HS-5 (cell line): ENCODE data around the gene BAHCC1.
"Not testable (repeated sequence)": the region's sequence is repeated elsewhere in the genome, so short reads cannot be mapped to it uniquely, and the experiment has no call there.

Experiments used
- DNase-seq: peaks from one replicate; pipeline ENCODE4 v3.0.0-alpha.2; 2012; ENCODE audit warnings: low read depth

BAHCC1 gene

DNA sequence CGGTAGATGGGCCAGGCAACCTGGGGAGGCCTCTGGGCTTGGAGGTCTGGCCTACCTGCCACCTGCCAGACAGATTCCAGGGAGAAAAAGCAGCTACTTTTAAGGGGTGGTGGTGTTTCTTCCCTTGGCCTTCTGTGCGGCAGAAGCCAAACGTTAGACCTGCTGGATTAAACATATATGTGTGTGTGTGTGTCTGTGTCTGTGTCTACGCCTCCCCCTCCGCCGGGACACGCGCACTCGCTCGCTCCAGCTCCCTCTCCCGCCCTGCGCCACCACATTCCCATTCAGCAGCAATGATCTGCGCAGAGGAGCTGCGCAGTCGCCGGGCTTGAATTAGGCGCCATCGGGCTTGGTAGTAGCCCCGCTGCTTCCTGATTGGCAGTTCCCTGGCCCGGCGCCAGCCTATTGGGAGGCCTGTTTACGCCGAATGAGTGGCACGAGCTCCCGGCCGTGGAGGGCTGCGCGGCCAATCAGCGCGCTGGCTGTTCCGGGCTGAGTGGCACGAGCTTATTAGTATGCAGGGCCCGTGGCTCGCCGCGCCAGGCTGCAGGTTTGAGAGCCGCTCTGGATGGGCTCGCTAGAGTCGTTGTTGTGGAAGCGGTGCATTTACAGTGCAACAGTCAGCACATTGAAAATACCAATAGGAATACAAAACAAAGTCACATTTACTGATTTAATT lies at the start of gene BAHCC1:
BAHCC1 (plus strand) TSS at position 537 of the 679 bp plus-strand sequence. CDS start 4,283 bp downstream, outside the sequence.
- peak; percentile 98 for DNase-seq

DNA sequence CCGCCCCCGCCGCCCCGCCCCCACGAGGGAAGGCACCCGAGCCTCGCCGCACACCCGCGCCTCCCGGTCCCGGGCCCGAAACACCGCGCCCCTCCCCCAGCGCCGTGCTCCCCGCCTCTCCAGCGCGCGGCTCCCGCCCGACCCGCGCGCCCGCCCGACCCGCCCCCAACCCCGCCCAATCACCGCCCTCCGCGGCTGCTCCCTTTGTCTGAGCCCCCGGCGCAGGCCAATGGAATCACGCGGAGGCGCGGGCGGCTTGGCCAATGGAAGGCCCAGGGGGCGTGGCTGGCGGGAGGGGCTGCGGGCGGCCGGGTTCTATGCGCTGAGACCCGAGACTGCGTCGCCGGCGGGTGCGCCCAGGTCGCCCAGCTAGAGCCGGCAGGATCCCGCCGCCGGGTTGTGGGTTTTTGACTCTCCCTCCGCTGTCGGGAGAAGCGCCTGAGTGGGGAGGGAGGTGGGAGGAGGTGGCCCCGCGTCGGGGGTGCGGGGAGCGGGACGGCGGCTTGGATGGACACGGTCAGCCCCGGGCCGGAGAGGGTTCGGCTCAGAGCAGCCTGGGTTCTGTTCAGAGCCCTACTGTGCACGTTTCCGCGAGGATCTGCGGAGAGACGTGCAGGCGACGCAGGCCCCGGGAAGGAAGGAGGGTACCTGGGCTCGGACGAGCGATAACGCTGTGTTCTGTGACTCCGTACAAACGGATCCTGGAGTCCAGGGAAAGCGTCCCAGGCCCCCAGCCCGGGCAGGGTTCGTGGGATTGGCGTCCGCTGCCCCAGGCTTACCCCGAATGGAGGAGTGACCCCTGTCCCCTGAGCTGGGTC lies 49.0 kb upstream of the BAHCC1 start:
- peak; percentile 68 for DNase-seq

DNA sequence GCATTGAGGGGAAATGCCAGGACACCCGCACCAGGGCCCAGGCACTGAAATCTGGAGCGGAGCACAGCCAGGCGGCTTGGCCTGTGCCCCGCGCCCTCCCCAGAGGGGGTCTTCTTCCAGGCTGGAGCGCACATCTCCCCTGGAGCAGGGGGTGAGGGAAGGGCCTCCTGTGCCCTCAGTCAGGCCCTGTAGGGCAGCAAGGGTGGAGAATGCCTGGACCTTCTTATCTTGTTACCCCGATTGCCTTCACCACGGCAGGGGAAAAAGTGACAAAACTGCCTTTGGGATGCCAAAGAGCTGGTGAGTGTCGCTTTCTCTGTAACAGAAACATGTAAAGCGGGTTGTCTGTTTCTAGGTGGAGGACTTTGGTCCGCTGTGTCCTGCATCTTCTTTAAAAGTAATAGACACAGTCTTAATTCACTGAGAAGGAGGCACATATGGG lies 48.3 kb upstream of the BAHCC1 start:
- no peak for DNase-seq

DNA sequence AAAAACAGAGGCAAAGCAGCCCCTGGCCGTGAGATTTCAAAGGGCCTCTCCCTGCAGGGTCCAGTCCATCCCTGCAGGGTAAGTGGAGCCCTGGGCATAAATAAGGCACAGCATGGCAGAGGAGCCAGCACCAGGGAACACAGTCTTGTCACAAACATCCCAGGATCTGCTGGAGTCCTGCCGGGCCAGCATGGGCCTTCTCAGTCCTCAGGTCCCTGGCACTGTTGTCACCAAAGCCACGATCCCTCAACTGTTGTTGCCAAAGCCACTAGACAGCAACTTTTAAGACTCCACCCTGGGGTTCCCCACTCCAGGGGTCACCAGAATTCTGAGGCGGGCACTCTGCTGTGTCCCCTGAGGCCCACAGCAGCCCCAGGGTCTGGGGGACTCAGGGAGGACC lies 47.8 kb upstream of the BAHCC1 start:
- DNase-seq, result no peak

DNA sequence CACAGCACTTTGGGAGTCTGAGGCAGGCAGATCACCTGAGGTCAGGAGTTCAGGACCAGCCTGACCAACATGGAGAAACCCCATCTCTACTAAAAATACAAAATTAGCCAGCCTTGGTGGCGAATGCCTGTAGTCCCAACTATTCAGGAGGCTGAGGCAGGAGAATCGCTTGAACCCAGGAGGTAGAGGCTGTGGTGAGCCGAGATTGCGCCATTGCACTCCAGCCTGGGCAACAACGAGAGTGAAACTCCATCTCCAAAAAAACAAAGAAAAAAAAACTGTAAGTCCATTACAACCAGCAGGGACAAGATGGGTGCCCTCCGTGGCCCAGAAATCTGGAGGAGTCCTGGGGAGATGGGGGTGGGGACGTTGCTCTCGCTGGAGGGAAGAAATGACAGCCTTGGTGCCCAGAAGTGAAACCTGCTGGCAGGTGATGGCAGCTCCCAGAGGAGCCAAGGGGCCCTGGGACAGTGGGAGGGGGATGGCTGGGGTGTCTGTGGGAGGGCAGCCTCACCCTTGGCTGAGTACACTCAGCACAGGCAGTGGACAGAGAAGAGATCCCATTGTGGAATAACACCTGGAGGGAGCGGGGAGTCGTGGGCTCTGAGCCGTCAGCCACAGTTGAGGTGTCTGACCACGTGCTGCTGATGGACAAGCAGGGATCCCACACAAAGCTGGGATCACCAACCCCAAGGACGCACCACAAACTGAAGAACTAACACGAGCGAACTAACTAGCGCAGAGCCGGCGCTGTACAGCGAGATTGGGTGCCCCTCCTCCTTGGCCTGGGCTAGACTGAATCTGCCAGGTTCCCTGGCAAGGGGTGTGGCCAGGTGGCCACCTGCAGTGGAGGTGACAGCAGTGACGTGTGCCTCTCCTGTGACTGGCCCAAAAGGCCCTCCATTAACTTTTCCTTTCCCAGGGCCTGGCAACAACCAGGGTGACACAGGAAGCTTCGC lies 46.9 kb upstream of the BAHCC1 start:
- DNase-seq, result no peak

DNA sequence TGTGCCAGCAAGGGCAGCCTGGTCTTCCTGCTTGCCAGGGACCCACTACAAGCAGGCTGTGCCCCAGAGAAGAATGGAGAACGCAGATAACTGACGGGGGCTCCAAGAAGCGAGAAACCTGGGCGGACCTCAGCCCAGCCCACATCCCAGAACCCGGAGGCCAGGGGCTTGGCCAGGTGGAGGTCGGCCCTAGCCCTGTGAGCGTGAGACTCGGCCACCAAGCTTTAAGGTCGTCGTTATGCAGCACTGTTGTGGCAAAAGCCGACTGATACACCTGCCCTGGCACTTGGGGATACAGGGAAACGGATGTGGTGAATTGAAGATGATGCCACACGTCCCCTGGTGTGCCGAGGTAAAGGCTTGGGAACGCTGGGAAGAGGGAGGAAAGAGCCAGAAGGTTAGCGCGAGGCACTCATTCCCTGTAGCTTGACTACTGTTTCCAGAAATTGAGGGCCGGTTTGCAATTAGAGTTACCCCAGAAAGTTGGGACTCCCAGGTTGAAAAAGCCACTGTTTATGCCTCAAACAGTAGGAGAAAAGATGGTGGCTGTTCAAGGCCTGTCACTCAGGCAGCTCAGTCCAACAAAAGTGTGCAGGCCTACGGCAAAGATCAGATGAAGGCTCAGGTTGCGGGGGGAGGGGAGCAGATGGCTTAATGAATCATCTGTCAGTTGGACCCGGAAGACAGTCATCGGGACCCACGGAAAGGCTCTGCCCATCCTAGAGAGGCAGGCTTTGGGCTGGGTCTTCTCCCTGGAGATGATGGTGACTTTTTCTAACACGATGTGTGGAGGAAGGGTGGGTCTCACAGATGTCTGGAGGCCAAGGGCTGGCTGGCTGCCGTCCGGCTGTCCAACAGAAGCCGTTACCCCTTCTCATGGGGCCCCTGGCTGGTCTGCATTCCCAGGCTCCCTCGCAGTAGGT lies 45.6 kb upstream of the BAHCC1 start:
- DNase-seq, result no peak

DNA sequence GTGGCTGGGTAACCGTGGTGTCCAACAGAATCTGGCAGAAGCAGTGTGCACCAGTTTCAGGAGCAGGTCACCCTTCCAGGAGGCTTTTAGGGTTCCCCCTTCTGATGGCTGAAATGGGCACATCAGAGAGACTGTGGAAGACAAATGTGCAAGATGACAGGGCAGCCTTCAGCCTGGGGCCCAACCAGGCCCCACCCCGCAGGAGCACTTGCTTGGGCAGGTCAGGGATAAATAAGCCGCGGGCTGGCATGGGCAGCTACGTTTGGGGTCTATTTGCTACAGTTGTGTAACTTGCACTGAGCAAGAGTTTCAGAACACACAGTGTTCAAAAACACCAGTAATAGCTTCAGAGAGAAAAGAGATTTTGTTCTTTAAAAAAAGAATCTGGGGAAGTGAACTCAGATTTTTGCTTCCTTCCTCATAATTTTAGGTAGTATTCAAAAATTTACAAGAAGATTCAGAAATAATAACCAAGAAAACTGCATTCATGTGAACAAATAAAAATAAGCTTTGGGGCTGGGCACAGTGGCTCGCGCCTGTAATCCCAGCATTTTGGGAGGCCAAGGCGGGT lies 44.9 kb upstream of the BAHCC1 start:
- DNase-seq, result no peak

DNA sequence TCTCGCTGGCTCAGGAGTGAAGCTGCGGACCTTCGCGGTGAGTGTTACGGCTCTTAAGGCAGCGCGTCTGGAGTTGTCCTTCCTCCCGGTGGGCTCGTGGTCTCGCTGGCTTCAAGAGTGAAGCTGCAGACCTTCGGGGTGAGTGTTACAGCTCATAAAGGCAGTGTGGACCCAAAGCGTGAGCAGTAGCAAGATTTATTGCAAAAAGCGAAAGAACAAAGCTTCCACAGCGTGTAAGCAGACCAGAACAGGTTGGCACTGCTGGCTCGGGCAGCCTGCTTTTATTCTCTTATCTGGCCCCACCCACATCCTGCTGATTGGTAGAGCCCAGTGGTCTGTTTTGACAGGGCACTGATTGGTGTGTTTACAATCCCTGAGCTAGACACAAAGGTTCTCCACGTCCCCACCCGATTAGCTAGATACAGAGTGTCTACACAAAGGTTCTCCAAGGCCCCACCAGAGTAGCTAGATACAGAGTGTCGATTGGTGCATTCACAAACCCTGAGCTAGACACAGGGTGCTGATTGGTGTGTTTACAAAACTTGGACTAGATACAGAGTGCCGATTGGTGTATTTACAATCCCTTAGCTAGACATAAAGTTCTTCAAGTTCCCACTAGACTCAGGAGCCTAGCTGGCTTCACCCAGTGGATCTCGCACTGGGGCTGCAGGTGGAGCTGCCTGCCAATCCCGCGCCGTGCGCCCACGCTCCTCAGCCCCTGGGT lies 43.8 kb upstream of the BAHCC1 start:
- DNase-seq, result not testable (repeated sequence)

DNA sequence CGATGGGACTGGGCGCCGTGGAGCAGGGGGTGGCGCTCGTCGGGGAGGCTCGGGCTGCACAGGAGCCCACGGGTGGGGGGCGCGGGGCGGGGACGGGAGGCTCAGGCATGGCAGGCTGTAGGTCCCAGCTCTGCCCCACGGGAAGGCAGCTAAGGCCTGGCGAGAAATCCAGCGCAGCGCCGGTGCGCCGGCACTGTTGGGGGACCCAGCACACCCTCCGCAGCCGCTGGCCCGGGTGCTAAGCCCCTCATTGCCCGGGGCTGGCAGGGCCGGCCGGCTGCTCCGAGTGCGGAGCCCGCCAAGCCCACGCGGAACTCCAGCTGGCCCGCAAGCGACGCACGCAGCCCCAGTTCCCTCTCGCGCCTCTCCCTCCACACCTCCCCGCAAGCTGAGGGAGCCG lies 43.2 kb upstream of the BAHCC1 start:
- DNase-seq, result not testable (repeated sequence)

DNA sequence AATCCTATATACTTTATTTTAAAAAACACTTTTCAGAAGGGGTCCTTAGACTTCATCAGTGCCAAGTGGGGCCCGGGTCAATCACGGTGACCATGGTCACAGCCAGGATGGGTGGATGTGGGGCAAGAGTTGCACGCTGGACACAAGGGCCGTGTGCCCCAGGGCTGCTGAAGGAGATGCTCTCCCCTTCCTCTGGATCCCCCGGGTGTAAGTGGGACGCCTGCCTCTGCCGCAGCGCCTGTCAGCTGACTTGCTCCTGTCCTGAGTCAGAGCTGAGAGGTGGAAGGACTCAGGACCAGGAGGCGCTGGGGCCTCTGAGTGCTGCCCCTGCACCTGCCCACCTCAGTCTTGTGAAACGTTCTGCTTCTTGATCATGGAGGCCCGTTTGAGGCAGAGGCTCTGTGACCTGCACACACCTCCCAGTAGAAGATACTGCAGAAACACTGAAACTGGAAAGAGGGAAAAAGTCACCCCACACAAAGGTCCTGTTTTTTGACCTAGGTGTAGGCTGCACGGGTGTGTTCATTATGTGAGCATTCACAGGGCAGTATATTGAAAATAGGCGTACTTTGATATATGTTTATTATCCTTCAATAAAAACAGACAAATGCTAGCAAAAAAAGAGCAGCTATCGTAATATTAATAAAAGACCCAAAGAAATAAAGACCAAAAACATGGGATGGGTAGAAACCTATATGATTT lies 40.9 kb upstream of the BAHCC1 start:
- no peak for DNase-seq

DNA sequence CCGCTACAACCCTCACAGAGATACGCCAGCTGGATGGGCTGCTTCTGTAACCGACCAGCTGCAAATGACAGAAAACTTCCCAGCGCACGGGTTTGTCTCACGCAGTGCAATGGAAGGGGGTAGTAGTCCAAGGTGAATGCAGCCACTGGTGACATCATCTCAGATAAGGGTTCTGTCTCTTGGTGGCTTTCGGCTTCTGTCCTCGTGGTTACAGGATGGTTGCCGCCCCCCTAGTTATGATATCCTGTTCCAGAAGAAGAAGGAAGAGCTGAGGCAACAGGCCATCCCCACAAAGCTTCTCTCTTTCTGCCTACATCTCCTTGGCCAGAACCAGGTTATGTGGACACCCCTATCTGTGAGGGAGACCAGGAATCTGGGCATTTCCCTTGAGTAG lies 40.3 kb upstream of the BAHCC1 start:
- no peak for DNase-seq

DNA sequence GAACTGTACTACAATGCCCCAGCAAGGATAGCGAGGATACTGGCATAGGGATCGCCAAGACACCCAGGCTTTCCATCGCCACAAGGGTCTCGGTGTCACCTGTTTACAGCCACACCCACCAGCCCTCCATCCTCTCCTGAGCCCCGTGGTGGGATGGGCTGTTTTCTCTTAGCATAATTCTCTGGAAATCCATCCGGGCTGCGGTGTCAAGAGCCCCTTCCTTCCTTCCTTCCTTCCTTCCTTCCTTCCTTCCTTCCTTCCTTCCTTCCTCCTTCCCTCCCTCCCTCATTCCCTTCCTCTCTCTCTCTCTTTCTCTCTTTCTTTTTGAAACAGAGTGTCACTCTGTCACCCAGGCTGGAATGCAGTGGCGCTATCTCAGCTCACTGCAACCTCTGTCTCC lies 36.0 kb upstream of the BAHCC1 start:
- no peak for DNase-seq

DNA sequence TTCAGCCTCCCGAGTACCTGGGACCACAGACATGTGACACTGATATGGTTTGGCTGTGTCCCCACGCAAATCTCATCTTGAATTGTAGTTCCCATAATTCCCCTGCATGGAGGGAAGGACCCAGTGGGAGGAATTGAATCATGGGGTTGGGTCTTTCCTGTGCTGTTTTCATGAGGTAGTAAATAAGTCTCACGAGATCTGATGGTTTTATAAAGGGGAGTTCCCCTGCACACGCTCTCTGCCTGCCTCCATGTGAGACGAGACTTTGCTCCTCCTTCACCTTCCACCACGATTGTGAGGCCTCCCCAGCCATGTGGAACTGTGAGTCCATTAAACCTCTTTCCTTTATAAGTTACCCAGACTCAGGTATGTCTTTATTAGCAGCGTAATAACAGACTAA lies 33.3 kb upstream of the BAHCC1 start:
- not testable (repeated sequence) for DNase-seq

DNA sequence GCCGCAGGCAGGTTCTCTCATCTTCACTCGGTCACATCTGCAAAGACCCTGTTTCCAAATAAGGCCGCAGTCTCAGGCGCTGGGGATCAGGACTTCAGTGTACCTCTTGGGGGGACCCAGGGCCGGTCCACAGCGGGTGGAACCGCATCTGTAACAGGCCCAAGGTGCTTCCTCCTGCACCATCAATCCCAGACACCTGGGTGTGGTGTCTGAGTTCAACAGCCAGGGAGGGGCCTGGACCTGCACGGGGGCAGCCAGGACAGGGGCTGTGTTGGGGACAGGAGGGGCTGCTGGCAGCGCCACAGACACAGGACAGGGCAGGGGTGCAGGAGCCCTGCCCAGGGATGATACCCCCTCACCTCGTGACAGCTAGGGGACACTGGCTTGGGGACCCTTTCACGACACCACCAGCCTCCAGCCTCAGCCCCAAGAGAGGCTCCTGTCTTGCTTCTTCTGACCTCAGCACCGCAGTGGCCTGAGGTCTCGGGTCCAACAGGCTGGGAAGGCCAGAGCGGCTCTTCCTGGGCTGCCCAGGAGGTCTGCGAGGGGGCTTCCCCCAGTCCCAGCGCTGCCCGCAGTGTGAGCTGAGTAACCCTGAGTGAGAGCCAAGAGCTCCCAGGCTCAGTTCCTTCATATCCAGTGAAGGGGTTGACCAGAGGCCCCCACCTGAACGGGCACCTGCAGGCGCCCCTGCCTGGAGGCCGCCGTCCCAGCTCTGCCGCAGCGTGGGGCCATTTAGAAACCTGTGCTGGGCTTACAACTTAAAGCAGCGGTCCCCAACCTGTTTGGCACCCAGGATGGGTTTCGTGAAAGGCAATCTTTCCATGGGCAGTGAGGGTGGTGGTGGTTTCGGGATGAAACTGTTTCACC lies 30.7 kb upstream of the BAHCC1 start:
- DNase-seq, result no peak

DNA sequence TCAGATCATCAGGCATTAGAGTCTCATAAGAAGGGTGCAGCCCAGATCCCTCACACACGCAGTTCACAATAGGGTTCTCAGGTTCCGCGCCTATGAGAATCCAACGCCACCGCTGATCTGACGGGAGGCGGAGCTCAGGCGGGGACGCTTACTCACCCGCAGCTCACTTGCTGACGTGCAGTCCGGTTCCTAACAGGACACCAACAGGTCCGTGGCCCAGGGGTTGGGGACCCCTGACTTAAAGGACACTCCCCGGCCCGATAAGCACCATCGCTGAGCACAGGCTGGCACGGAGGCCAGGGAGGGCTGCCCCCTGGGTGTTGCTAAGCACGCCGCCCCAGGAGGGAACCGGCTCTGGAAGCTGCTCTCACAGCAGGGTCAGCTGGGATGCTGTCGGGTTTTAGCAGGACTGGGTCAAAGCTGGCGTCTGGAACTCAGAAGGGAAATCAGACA lies 30.1 kb upstream of the BAHCC1 start:
- peak; percentile 23 for DNase-seq

DNA sequence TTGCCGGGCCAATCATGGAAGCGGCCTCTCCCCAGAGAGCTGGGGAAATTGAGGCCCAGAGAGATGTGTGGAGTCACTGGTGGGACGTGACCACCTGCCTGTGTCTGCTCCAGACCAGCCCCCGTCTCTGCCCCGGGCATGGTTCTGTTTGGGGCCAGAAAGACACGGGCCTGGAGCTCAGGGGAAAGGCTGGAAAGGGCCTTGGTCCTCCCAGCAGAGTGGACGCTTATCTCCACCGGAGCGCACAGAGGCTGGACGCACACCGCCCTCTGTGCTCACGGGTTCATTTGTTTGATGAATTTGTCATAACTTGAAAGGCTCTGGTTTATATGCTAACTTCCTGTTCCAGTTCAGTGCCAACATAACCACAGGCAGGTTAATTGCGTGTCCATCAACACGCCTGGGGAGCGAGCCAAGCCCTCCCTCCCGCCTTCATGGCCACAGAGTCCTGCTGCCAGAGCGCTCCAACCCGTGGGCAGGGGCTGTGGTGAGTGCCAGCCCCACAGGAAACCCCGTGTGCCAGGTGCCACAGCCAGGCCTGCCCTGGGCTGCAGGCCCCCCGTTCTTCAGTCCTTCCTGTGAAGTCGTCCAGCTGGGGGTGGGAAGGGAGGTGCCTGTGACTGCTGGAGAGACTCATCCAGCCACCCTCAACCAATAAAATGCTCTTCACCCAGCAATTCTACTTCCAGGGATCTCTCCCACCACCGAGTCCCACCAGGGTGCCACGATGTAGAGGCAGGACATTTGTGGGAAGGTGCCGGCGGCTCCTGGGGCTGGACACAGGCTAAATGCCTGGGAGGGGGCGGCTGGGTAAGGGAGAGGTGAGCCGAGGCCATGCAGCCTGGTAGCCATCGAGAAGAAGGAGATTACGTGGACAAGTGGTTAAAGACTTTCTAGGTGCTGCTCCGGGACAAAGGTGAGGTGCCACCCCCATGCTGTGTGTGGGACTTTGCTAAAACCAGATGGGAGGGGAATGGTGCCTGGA lies 29.4 kb upstream of the BAHCC1 start:
- DNase-seq, result no peak

DNA sequence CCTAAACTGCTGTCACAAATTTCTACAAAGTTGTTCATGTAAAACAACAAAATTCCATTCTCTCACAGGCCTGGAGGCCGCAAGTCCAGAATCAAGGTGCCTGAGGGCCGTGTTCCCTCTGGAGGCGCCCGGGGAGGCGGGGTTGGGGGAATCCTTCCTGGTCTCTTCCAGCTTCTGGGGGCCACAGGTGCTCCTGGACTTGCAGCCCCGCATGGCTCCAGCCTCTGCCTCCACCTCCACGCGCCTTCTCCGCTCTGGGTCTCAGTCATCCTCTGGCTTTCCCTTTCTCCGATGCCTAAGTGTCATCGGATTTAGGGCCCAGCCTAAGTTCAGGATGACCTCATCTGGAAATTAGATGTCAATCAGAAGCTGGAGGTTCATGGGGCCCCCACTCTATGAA lies 28.6 kb upstream of the BAHCC1 start:
- no peak for DNase-seq
